ENCODE results near the gene AFG3L2.

- TF ChIP-seq, protein P1, sequence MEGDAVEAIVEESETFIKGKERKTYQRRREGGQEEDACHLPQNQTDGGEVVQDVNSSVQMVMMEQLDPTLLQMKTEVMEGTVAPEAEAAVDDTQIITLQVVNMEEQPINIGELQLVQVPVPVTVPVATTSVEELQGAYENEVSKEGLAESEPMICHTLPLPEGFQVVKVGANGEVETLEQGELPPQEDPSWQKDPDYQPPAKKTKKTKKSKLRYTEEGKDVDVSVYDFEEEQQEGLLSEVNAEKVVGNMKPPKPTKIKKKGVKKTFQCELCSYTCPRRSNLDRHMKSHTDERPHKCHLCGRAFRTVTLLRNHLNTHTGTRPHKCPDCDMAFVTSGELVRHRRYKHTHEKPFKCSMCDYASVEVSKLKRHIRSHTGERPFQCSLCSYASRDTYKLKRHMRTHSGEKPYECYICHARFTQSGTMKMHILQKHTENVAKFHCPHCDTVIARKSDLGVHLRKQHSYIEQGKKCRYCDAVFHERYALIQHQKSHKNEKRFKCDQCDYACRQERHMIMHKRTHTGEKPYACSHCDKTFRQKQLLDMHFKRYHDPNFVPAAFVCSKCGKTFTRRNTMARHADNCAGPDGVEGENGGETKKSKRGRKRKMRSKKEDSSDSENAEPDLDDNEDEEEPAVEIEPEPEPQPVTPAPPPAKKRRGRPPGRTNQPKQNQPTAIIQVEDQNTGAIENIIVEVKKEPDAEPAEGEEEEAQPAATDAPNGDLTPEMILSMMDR (IDR thresholded peaks at IDR 0.05) = no peak
- TF ChIP-seq POLR2AphosphoS5 (IDR thresholded peaks at IDR 0.05) (no peak), POLR2A (IDR thresholded peaks at IDR 0.05) (no peak), EP300 (IDR thresholded peaks at IDR 0.05) (no peak)
Observed at GRCh38 chr18:12295389-12296086, 81.5 kb downstream of the AFG3L2 start.

Data from sigmoid colon (tissue), 4 donors.